GM19239 (cell line): ENCODE data around the gene SPTBN1.
A peak's percentile ranks its signal among the peaks of the same experiment; 100 is the strongest.

Source experiments
- DNase-seq: peaks from one replicate; pipeline ENCODE4 v3.0.0; 2011; ENCODE audit warnings: low spot score; ENCODE audit not compliant: insufficient read length
- FAIRE-seq: peaks from 2 replicates; lab custom pipeline; 2011; peaks lifted over from hg19 to GRCh38; lab: Jason Lieb, UNC

Gene SPTBN1

GRCh38 chr2:54566896-54567295 lies 110.8 kb downstream of the SPTBN1 start:
- no peak for DNase-seq
- no peak for FAIRE-seq

DNA sequence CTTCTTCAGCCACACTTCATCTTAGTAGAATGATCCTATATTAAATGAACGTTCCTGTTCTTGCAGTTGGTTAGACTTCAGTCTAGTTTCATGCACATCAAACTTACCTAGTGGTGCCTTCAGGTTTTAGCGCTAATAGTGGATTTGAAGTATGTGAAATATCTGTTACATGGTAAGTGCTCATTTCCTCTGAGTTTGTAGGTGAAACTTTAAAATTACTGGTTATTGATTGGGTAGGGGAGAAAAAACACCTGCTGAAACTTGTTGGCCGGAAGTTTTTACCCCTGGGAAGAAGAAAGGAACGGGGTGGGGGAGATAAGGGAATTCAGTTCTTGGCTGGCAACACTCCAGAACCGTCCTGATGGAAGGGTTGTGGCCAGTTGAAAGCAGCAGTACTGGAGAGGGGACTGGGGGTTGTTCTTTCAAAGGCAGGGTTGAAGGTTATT lies 112.8 kb downstream of the SPTBN1 start:
- FAIRE-seq (peak; percentile 86), DNase-seq (no peak)

GRCh38 chr2:54569745-54570301 lies 113.7 kb downstream of the SPTBN1 start:
- peak; percentile 90 for FAIRE-seq
- DNase-seq, result no peak

GRCh38 chr2:54570321-54570855 lies 114.3 kb downstream of the SPTBN1 start:
- DNase-seq (no peak), FAIRE-seq (peak; percentile 40)

- peak; percentile 90 for FAIRE-seq
- DNase-seq, result no peak
These were observed 115.0 kb downstream of the SPTBN1 start for GRCh38 chr2:54570925-54571694.

- DNase-seq (no peak), FAIRE-seq (peak; percentile 35)
These were observed 116.1 kb downstream of the SPTBN1 start for GRCh38 chr2:54572262-54572635.

DNA sequence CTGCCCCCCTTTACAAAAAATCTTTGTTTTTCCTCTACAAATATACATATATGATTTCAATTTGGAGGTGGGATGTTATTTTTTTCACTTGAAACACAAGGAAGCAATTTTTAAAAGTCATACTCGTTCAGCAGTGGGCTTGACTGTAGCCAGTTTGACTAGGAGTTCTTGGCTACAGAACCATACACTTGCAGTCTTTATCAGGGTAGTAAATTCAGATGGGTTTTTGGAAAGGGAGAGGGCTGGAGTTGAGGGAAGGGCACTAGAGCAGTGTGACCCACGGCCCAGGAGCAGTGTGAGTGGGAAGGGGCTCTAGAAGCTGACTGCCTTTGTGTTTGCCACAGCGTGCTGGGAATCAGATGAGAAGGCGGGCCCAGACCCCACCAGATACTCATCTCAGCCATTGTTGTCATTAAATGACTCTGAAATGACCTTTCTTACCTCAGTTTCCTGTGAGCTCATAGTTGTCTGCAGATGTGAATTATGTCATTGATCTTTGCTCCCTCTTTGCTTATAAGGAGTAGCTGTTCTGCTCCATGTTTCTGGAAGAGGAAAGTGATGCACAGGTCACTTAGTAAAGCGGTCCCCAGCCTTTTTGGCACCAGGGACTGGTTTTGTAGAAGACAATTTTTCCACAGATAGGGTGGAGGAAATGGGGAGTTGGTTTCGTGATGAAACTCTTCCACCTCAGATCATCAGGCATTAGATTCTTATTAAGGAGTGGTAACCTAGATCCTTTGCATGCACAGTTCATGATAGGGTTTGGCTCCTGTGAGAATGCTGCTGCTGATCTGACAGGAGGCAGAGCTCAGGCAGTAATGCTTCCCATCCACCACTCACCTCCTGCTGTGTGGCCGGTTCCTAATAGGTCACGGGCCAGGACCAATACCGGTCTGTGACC lies 116.8 kb downstream of the SPTBN1 start:
- DNase-seq, result no peak
- FAIRE-seq, result peak; percentile 45

- FAIRE-seq (no peak), DNase-seq (no peak)
These were observed 117.4 kb downstream of the SPTBN1 start for GRCh38 chr2:54573537-54573919.

- no peak for DNase-seq
- peak; percentile 78 for FAIRE-seq
These were observed 118.2 kb downstream of the SPTBN1 start for GRCh38 chr2:54574107-54574859.

DNA sequence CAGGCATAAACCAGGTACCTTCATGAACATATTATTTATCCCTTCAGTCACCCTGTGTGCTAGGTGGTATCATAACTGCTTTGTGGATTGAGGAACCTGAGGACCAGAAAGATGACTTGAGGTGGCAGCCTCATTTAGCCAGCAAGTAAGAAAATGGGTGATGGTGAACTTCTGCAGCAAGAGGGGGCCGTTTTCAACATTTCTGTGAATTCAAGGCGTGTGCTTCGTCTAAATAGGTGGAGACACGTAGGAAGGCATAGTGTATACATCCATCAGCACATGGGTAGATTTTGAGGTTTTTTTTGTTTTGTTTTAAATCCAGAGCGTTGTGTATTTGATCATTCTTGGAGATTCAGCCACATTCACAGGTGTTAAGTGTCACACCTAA lies 118.7 kb downstream of the SPTBN1 start:
- peak; percentile 23 for FAIRE-seq
- no peak for DNase-seq

DNA sequence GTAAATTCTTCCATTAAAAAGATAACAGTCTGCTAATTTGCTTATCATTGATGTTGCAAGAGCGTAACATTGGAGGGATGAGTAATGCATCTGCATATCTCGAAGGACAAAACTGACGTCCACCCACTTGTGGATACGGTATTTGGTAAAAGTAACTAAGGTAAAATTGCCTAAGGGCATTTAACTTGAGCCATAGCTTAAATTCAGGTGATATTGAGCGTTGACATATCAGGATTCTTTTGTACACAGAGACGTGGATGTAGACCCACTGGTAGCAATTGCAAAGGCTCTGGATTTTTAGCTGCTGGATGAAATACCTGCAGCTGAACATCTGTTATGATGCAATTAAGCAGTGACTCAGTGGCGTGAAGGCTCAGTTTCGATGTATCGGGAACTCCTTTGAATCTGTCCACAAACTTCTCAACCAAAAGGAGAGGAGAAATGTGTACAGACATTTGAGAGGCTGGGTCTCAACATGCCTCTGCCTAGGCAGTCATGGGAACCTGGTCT lies 119.3 kb downstream of the SPTBN1 start:
- FAIRE-seq, result no peak
- DNase-seq, result no peak

- FAIRE-seq, result no peak
- DNase-seq, result no peak
These were observed 120.9 kb downstream of the SPTBN1 start for GRCh38 chr2:54577035-54577434.

DNA sequence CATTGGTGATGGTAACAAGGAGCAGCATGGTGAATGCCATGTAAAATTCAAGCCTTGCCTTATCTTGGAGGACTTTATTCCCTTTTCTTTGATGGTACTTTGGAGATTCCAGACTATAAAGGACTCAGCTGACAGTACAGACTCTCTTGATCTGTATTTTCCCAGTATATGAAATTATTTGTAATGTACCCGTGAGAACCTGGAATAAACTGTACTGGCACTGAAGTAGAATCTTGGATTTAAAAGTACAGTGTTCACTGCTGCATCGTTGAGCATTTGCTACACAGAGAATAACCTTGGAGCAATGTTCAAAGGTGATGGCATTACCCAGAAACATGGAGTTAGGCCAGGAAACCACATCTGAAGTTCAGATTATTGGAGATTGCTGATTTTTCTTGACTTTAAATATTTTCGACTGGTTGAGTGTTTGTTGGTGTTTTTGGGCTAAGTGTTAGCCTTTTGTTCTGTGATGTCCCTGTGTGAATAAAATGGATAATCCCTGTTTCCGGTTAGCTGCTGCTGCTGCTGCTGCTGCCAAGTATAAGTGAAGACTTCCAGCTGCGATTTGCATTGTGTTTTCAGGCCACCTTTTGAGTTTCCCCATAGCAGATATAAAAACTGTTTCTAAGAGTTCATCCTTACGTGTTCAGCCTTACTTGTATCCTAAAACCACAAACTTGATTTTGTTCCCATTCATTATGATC lies 122.0 kb downstream of the SPTBN1 start:
- FAIRE-seq (no peak), DNase-seq (no peak)

- no peak for DNase-seq
- no peak for FAIRE-seq
These were observed 122.5 kb downstream of the SPTBN1 start for GRCh38 chr2:54578648-54579045.

DNA sequence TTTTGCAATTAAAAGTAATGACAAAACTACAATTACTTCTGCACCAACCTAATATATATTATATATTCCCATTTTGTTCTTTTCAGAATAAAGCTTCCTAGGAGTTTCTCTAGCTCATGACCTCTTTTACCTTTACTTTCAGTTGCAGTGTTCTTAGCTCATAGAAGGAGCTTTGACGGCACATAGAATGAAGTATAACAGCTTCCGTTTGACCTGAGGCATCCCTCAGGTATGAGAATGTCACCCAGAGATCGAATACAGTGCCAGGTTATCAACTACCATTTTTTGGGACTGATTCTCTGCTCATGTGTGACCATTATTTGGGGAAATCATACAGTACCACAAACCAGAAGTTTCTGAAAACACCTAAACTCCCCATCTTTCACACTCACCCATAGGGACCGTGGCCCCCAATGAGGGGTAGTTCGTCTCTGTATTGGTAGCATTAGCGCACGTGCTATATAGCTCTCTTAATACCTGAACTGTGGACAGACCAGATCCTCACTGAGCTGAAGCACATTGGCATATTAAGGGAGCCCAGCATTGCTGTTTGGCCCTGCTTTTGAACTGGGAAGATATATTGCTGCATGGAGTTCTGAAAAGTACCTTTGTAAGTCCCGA lies 123.0 kb downstream of the SPTBN1 start:
- FAIRE-seq (peak; percentile 59), DNase-seq (no peak)

- FAIRE-seq, result peak; percentile 91
- DNase-seq, result no peak
These were observed 123.8 kb downstream of the SPTBN1 start for GRCh38 chr2:54579682-54580620.

GRCh38 chr2:54581326-54582039 lies 125.4 kb downstream of the SPTBN1 start:
- DNase-seq, result no peak
- peak; percentile 63 for FAIRE-seq
